HG03571 (cell line): ENCODE measurements around the gene TGIF2.
"Not testable (repeated sequence)": the region's sequence is repeated elsewhere in the genome, so short reads cannot be mapped to it uniquely, and the experiment has no call there.

Source experiments
- ATAC-seq: cut with Tn5 transposase; IDR thresholded peaks from one replicate; pipeline ENCODE4 v1.9.1; 2021; ENCODE audit not compliant: unreplicated experiment

The TGIF2 gene

GRCh38 chr20:36611625-36612024 lies 38.2 kb downstream of the TGIF2 start:
- ATAC-seq = no peak

GRCh38 chr20:36613974-36614373 lies 40.6 kb downstream of the TGIF2 start:
- no peak for ATAC-seq

GRCh38 chr20:36614781-36615557 lies 41.6 kb downstream of the TGIF2 start:
- ATAC-seq = no peak

- no peak for ATAC-seq
Measured at GRCh38 chr20:36620917-36621316, 47.5 kb downstream of the TGIF2 start.

GRCh38 chr20:36623444-36623843 lies 50.0 kb downstream of the TGIF2 start:
- ATAC-seq = no peak

- ATAC-seq = no peak
Measured at GRCh38 chr20:36624068-36624943, 50.9 kb downstream of the TGIF2 start.

- ATAC-seq = no peak
Measured at GRCh38 chr20:36624944-36625324, 51.5 kb downstream of the TGIF2 start.

GRCh38 chr20:36628076-36628475 lies 54.7 kb downstream of the TGIF2 start:
- ATAC-seq = no peak

- ATAC-seq = no peak
Measured at GRCh38 chr20:36629719-36630681, 56.6 kb downstream of the TGIF2 start.

- ATAC-seq = no peak
Measured at GRCh38 chr20:36631646-36632045, 58.2 kb downstream of the TGIF2 start.

GRCh38 chr20:36632147-36632486 lies 58.7 kb downstream of the TGIF2 start:
- ATAC-seq = no peak

GRCh38 chr20:36632487-36633284 lies 59.3 kb downstream of the TGIF2 start:
- no peak for ATAC-seq

- no peak for ATAC-seq
Measured at GRCh38 chr20:36633285-36633772, 59.9 kb downstream of the TGIF2 start.

GRCh38 chr20:36634342-36634741 lies 60.9 kb downstream of the TGIF2 start:
- no peak for ATAC-seq

- ATAC-seq = not testable (repeated sequence)
Measured at GRCh38 chr20:36638876-36639400, 65.5 kb downstream of the TGIF2 start.

GRCh38 chr20:36641506-36641843 lies 68.1 kb downstream of the TGIF2 start:
- no peak for ATAC-seq

GRCh38 chr20:36642136-36642535 lies 68.7 kb downstream of the TGIF2 start:
- no peak for ATAC-seq
